Thoracic aorta endothelial cell (primary cell): ENCODE measurements around the gene DNAH1. TPM values are rescaled to one million over a fixed set of nuclear protein-coding genes. Genes with fewer than 3 reads are reported as not detected.

Experiments used
- small RNA-seq: library from RNA; depleted of rRNA; stranded (forward); fragments of <200 nt; gene quantifications from one replicate; pipeline ENCODE3, GENCODE V24; 2012
- total RNA-seq: library from RNA; depleted of rRNA; stranded (reverse); fragments of >200 nt; gene quantifications from 2 replicates; pipeline ENCODE4 v1.2.3, GENCODE V29; 2012

DNAH1 gene
- 2.7 and 2.9 TPM in 2 replicates for total RNA-seq

GRCh38 chr3:52315977-52316764, at the start of gene DNAH1:
DNAH1 (plus strand) TSS chr3:52316319; CDS start chr3:52322443, 6,124 bp downstream.

GRCh38 chr3:52278510-52279069, 37.5 kb upstream of the DNAH1 start, which contains the start of gene WDR82:
WDR82 (minus strand) TSS chr3:52278649; CDS start chr3:52278361, 288 bp downstream.

DNA sequence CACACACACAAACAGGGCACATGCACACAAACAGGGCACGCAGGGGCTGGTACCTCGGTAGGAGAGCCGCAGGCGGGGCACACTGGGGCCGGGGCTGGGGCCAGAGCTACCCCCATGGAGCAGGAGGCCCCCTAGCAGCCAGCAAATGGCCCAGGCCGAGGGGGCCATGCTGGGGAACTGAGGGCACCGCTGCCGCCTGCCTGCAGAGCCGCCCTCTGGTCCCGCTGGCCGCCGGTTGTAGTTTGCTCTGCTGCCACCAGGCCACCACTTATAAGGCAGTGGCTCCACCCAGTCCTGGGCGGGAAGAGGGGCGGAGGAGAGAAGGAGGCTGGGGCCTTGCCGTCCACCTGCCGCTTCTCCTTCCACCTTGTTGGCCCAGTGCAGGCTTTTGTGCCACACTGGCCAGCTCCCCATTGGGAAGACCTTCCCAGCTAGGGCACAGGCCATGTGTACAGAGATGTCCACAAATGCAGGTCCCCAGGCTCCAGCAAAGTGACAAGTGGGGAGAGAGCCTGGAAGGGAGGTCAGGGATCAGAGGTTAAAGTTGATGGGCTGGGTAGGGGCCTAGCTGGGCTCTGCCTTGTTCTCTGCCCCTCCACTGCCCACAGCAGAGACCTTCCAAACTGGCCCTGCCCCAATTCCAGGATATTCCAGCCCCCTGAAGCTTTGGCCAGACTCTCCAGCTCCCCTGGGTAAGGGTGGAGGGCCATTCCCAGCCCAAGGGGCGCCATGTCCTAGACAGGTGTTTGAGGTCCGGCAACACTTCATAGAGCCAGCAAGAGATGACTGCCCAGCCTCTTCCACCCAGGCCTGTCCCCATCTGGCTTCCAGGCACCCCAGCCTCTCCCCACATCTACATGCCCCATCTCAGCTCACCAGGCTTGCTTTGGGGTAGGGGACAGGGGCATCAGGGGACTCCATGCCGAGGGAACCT, 129.0 kb downstream of the DNAH1 start, which contains the start of gene SEMA3G:
Gene SEMA3G (minus strand): TSS at position 244 of the 934 bp plus-strand sequence. CDS start 76 bp downstream, at position 168.

Small RNA genes lying within 50 kb of the gene (small RNA-seq; reads per million reads assigned to genes)
- gene MIR135A1 (not detected), gene MIRLET7G (1,235 reads per million, percentile 100 among the genes with 10 or more reads in this experiment)

Other genes with a start within 250 kb of the DNAH1 start
- gene POC1A, start 161.9 kb upstream of the DNAH1 start, total RNA-seq, result 8.0 and 12.6 TPM in 2 replicates
- 57.6 and 71.7 TPM in 2 replicates for gene ALAS1, start 118.2 kb upstream of the DNAH1 start, total RNA-seq
- under 0.01 TPM in 1 of 2 replicates, not detected in the other for gene TLR9, start 90.7 kb upstream of the DNAH1 start, total RNA-seq
- gene TWF2, start 77.2 kb upstream of the DNAH1 start, total RNA-seq, result 124 and 136 TPM in 2 replicates
- gene PPM1M, start 70.6 kb upstream of the DNAH1 start, total RNA-seq, result 11.3 and 12.0 TPM in 2 replicates
- gene WDR82, start 37.7 kb upstream of the DNAH1 start, total RNA-seq, result 74.7 and 80.6 TPM in 2 replicates
- 16.4 TPM in 2 replicates for gene GLYCTK, start 28.5 kb upstream of the DNAH1 start, total RNA-seq
- gene BAP1, start 93.7 kb downstream of the DNAH1 start, total RNA-seq, result 51.5 and 65.0 TPM in 2 replicates
- gene PHF7, start 94.3 kb downstream of the DNAH1 start, total RNA-seq, result 6.9 and 7.0 TPM in 2 replicates
- gene SEMA3G, start 128.8 kb downstream of the DNAH1 start, total RNA-seq, result 4.0 and 9.8 TPM in 2 replicates
- gene TNNC1, start 137.7 kb downstream of the DNAH1 start, total RNA-seq, result 0.27 TPM in 1 of 2 replicates, not detected in the other
- gene NISCH, start 139.3 kb downstream of the DNAH1 start, total RNA-seq, result 82.6 and 92.1 TPM in 2 replicates
- gene STAB1, start 179.0 kb downstream of the DNAH1 start, total RNA-seq, result 213 and 215 TPM in 2 replicates
- 59.6 and 67.4 TPM in 2 replicates for gene NT5DC2, start 217.5 kb downstream of the DNAH1 start, total RNA-seq
- 2.9 and 7.8 TPM in 2 replicates for gene UQCC5, start 220.3 kb downstream of the DNAH1 start, total RNA-seq